Measurements from ENCODE around the gene PER2. TPM values are rescaled to one million over a fixed set of nuclear protein-coding genes. Genes with fewer than 3 reads are reported as not detected.
"Not testable (repeated sequence)": the region's sequence is repeated elsewhere in the genome, so short reads cannot be mapped to it uniquely, and the experiment has no call there.

Gene PER2
- total RNA-seq, 4 donors from 2014 or later = 15.6 to 65.2 (median 38.2) TPM

DNA sequence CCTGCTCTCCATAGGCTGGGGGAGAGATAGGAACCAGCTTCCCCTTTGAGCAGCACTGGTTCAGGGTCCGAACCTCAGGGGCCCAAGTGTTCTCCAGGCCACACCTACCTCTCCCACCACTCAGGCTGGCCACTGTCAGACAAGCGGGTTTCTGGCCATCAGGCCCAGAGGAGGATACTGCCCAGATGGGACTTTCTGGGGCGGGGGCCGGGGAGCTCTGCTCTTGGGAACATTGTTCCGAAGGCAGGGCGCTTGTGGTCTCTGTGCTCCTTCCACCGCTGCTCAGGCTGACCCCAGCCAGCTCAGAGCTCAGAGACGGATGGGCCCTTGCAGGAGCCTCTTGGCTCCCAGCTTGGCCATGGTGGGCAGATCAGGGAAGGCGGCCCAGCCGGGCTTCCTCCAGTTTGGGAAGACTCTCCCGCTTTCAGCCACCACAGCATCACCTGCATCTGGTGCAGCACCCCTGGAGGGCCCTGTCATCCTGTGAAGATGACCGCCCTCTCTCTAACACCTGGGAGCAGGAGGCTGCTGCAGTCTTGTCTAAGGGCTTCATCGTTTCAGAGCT, 26.7 kb upstream of the PER2 start:
- Histone ChIP-seq H3K4me1 (peaks cover 0 to 7% (median 0%) of the 10 kb centered on the region in 4 donors), H3K4me3 (no peak overlapping the region), H3K27ac (no peak overlapping the region), H3K9me3 (no peaks in the 10 kb centered on the region), H3K36me3 (no peaks in the 10 kb centered on the region), H3K27me3 (no peaks in the 10 kb centered on the region)
- peak in 1 of 3 donors; percentile 40 for DNase-seq
- no peak for TF ChIP-seq POLR2A (IDR thresholded peaks at IDR 0.05)
- TF ChIP-seq, protein P1, sequence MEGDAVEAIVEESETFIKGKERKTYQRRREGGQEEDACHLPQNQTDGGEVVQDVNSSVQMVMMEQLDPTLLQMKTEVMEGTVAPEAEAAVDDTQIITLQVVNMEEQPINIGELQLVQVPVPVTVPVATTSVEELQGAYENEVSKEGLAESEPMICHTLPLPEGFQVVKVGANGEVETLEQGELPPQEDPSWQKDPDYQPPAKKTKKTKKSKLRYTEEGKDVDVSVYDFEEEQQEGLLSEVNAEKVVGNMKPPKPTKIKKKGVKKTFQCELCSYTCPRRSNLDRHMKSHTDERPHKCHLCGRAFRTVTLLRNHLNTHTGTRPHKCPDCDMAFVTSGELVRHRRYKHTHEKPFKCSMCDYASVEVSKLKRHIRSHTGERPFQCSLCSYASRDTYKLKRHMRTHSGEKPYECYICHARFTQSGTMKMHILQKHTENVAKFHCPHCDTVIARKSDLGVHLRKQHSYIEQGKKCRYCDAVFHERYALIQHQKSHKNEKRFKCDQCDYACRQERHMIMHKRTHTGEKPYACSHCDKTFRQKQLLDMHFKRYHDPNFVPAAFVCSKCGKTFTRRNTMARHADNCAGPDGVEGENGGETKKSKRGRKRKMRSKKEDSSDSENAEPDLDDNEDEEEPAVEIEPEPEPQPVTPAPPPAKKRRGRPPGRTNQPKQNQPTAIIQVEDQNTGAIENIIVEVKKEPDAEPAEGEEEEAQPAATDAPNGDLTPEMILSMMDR (IDR thresholded peaks at IDR 0.05) = no peak

DNA sequence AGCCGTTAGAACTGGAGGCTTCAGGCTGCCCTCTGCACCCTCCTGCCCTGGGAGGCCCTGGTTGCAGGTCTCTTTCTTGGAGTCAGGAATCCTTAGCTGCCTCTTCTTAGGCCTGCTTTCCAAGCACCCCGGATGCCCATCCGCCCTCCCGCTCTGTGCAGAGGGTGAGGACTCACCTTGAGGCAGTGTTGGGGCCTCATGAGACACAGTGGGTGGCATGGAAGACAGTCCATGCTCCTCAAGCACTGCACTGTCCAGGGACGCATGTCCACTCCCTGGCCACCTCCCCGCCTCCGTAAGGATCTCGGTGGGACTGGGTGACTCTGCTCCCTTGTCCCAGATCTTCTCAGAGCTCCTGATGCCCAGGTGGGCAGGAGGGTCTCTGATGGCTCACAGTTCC, 26.2 kb upstream of the PER2 start:
- DNase-seq = peak in 1 of 3 donors; percentile 15
- no peaks in the 10 kb centered on the region for H3K27me3 ChIP-seq
- no peak overlapping the region for H3K4me3 ChIP-seq
- H3K36me3 ChIP-seq = no peaks in the 10 kb centered on the region
- H3K27ac ChIP-seq = no peak overlapping the region
- TF ChIP-seq, protein P1 (IDR thresholded peaks at IDR 0.05) = no peak
- H3K4me1 ChIP-seq = peaks cover 0 to 3% (median 0%) of the 10 kb centered on the region in 4 donors
- H3K9me3 ChIP-seq = no peaks in the 10 kb centered on the region

DNA sequence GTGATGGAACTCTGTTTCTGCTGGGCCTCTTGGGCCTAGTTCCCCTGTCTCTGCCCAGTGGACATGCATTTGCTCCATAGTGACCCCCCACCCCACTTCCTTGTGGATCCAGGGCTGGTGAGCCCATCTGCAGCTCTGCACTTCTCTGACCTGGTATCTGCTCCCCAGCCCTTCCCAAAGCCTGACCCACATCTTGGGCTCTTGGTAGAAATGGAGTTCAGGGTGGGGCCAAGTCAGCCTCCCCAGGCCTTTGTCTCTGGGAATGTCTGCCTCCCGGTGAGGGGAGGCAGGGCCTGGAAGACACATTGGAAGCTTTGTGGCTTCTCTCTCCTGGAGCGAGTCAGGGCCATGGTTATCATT, 25.6 kb upstream of the PER2 start:
- DNase-seq = peak in 1 of 3 donors; percentile 41
- TF ChIP-seq, protein P1 (IDR thresholded peaks at IDR 0.05) = no peak
- TF ChIP-seq POLR2A (IDR thresholded peaks at IDR 0.05) = no peak
- Histone ChIP-seq H3K4me3 (no peak overlapping the region), H3K36me3 (no peaks in the 10 kb centered on the region), H3K9me3 (no peaks in the 10 kb centered on the region), H3K27me3 (no peaks in the 10 kb centered on the region), H3K27ac (no peak overlapping the region), H3K4me1 (no peaks in the 10 kb centered on the region)

DNA sequence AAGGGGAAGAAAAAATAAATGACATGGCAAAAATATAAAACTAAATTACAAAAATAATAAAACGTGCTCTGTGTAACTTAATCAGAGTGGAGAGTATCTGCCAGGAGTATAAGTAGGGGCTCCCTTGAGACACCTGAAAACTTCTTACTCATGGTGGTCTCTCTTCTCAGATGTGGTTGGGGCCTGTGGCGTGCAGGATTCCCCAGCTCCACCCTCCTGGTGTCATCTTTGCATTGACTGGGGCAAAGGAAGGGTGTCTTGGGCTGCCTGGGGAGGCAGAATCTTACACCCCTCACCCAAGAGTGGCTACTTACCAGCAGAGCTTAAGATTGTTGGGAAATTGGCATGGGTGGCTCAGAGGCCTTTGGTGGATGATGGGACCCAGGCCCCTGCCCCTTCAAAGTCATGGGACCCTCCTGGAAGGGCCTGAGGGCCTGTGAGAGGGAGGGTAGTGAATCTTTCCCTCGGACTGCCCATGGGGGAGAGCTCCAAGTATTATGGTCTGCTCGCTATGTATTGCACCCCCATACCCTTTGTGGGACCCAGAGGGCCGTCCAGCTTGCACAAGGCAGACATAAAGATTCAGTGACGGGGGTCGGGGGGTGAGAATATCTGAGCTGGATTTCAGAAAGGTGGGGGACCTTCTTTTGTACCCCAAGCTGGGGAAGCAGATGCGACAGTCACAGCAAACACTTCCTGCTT, 25.0 kb upstream of the PER2 start:
- DNase-seq = no peak
- Histone ChIP-seq H3K27ac (no peak overlapping the region), H3K4me3 (no peak overlapping the region), H3K9me3 (no peaks in the 10 kb centered on the region), H3K27me3 (no peaks in the 10 kb centered on the region), H3K36me3 (no peaks in the 10 kb centered on the region), H3K4me1 (no peaks in the 10 kb centered on the region)
- TF ChIP-seq, protein P1 (IDR thresholded peaks at IDR 0.05) = no peak
- TF ChIP-seq POLR2A (IDR thresholded peaks at IDR 0.05) = no peak

DNA sequence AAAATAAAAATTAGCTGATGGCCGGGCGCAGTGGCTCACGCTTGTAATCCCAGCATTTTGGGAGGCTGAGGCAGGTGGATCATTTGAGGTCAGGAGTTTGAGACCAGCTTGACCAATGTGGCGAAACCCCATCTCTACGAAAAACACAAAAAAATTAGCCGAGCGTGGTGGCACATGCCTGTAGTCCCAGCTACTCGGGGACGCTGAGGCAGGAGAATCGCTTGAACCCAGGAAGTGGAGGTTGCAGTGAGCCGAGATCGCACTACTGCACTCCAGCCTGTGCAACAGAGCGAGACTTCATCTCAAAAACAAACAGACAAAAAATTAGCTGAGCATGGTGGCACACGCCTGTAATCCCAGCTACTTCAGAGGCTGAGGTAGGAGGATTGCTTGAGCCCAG, 22.3 kb upstream of the PER2 start:
- not testable (repeated sequence) for H3K4me1 ChIP-seq, H3K27me3 ChIP-seq, H3K27ac ChIP-seq, H3K36me3 ChIP-seq, H3K9me3 ChIP-seq, H3K4me3 ChIP-seq
- peak in 1 of 3 donors; percentile 4 for DNase-seq

DNA sequence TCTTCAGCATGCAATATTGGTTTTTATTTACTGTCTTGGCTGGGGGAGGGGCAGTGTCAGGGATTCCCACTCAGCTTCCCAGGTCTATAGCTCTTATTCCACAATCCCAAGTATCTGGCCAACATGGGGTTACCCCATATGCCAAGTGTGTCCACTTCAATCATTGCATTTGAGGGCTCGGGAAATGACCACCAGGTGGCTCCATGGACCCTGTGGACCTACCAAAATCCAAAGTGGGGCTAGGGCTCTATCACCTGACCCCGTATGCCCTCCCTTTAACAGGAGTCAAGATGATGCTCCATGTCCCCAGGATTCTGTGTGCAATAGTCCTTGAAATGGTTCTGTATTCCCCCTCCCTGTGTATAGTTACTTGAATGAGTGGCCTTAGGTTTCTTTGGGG, 19.8 kb upstream of the PER2 start:
- no peaks in the 10 kb centered on the region for H3K36me3 ChIP-seq
- peak in 1 of 3 donors; percentile 12 for DNase-seq
- no peak overlapping the region for H3K4me3 ChIP-seq
- TF ChIP-seq, protein P1 (IDR thresholded peaks at IDR 0.05) = no peak
- H3K9me3 ChIP-seq = no peaks in the 10 kb centered on the region
- H3K27me3 ChIP-seq = no peaks in the 10 kb centered on the region
- no peak overlapping the region for H3K27ac ChIP-seq
- peaks cover 0 to 7% (median 0%) of the 10 kb centered on the region in 4 donors for H3K4me1 ChIP-seq
